HPDE6-E6E7 (cell line): ENCODE data around the gene DCDC1.
"Not testable (repeated sequence)": the region's sequence is repeated elsewhere in the genome, so short reads cannot be mapped to it uniquely, and the experiment has no call there.

Experiments used
- DNase-seq: peaks from one replicate; pipeline ENCODE4 v3.0.0; 2011; ENCODE audit warnings: missing footprints; ENCODE audit errors: extremely low spot score

DCDC1 gene

DNA sequence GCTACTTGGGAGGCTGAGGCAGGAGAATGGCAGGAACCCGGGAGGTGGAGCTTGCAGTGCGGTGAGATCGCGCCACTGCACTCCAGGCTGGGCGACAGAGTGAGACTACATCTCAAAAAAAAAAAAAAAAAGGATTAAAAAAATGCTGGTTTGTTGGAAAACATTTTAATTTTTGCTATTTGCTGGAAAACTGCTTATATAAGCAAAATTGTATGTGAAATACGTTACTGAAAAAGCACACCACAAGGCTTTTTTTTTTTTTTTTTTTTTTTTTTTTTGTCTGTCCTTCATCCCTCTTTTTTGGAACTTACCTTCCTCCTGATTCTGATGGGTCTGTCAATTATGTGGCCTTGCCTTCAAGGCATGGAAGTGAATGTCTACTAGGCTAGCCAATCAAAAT, 40.8 kb downstream of the DCDC1 start:
- DNase-seq = no peak

DNA sequence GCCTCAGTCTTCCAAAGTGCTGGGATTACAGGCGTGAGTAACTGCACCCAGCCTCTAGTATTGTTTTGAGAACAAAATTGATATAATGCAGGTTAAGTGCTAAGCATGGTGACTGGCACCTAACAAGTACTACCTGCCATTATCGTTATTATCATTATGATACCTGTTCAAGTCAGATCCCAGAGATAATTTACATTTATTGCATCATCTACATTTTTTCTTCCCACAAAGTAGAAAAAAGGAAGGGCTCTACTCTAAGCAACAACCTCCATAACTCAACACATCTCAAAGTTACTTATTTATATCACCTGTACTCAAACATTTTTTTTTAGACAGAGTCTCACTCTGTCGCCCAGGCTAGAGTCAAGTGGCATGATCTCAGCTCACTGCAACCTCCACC, 42.1 kb downstream of the DCDC1 start:
- no peak for DNase-seq

GRCh38 chr11:31326470-31327148, 42.9 kb downstream of the DCDC1 start:
- DNase-seq = no peak

DNA sequence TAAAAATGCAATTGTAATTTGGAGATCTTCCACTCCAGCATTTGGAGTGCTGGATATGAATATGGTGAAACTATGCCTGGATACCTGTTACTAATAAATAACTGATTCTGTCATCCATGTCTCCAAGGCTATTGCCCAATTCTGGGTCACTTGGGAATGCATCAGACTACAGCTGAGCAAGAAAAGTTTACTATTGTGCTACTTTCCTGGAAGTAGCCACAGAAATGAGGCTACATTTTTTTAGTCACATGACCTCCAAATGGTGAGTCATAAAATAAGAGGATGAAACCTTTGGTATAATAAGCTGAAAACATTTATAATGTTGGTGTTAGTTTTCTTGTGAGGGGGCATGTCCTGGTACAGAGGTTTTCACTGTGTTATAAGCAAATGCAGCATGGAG, 44.4 kb downstream of the DCDC1 start:
- no peak for DNase-seq

- DNase-seq = no peak
Measured at GRCh38 chr11:31323145-31323544, 46.4 kb downstream of the DCDC1 start.

GRCh38 chr11:31321494-31321893, 48.0 kb downstream of the DCDC1 start:
- not testable (repeated sequence) for DNase-seq

GRCh38 chr11:31303644-31304180, 65.8 kb downstream of the DCDC1 start:
- DNase-seq = no peak

GRCh38 chr11:31301549-31302510, 67.7 kb downstream of the DCDC1 start:
- DNase-seq = no peak

DNA sequence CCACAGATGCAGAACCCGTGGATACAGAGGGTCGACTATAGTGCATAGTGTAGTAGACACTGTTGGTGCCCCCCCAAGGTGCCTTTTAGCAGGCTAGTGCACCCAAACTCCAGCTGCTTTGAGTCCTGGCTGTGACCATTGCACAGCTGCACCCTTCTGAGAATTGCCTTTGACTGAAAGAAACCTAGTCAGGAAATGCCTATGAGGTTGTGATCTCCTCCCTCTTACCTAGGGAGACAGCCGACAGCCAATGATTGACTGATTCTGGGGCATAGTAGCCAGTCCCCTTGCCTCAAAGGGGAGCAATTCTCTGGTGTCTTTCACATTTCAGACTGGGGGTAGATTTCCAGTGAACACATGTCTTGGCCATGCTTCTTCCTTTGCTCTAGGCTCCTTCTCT, 74.2 kb downstream of the DCDC1 start:
- DNase-seq = no peak

- not testable (repeated sequence) for DNase-seq
Measured at GRCh38 chr11:31273527-31273926, 96.0 kb downstream of the DCDC1 start.

- no peak for DNase-seq
Measured at GRCh38 chr11:31267720-31268119, 101.8 kb downstream of the DCDC1 start.

DNA sequence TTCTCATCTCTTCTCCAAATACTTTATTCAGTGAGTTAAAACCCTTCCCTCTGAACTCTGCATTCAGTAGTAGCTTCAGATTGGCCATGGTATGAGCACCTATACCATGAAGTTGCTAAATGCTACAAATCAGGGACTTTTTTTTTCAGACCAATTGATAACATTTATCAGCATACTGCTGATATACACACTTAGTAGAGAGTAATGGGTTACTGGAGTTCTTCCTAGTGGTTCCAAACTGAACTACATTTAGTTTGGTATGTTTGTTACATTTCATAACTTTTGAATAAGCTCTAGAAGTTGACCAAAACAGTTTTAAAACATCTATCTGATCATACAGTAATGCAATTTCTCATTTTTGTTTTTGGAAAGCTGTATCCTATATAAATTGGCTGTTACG, 104.7 kb downstream of the DCDC1 start:
- DNase-seq = no peak

DNA sequence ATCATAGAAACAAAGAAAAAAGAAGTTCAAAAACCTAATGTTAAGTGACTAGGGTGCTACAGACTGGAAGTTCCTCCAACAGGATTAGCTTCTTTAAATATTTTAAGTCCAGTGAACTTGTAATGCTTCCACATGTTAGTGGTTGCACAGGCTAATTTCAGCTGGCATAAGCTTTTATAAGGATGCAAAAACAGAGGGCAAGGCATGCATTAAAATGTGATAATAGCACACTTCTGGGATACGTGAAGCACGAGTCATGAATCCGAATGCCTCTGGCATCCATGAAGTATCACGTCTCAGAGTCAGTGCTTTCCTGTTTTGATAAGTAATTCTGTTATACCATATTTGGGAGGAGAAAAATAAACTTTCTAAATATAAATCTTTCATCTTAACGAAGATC, 106.8 kb downstream of the DCDC1 start:
- no peak for DNase-seq

GRCh38 chr11:31259797-31260196, 109.7 kb downstream of the DCDC1 start:
- no peak for DNase-seq

- peak; percentile 5 for DNase-seq
Measured at GRCh38 chr11:31254415-31254814, 115.1 kb downstream of the DCDC1 start.

DNA sequence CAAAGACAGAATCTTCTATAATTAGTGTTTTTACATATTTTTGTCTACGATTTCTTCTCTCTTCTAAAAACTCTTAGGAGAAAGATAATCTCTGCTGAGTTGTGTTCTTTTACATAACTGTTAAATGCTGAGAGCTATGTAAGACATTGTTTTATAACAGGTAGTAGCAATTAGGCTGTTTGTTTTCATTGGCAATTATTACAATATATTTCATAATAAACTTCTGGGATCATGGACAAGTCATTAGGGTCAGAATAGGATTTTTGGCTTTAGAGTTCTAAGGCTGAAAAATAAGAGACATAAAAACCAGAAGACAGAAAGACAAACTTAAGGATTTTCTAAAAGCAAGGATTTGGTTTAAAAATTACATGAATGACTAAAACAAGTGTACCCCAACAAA, 120.8 kb downstream of the DCDC1 start:
- DNase-seq = no peak

DNA sequence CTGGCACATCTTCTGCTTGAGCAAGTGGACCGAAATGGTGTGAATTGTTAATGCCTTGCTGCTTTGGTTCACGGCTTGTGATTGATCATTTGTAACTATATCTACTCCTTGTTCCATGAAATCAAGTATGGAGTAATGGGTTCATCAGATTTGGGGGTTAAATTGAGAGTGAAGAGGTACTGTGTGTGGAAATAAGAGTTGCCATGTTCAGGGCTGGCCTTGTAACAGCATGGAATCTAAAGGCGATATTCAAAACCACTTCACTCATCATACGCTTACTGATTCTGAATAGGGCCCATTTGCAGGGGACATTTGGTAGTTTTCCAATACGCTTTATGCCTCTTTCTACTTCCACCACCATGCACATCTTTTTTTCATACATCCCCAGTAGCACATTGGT, 122.2 kb downstream of the DCDC1 start:
- no peak for DNase-seq

DNA sequence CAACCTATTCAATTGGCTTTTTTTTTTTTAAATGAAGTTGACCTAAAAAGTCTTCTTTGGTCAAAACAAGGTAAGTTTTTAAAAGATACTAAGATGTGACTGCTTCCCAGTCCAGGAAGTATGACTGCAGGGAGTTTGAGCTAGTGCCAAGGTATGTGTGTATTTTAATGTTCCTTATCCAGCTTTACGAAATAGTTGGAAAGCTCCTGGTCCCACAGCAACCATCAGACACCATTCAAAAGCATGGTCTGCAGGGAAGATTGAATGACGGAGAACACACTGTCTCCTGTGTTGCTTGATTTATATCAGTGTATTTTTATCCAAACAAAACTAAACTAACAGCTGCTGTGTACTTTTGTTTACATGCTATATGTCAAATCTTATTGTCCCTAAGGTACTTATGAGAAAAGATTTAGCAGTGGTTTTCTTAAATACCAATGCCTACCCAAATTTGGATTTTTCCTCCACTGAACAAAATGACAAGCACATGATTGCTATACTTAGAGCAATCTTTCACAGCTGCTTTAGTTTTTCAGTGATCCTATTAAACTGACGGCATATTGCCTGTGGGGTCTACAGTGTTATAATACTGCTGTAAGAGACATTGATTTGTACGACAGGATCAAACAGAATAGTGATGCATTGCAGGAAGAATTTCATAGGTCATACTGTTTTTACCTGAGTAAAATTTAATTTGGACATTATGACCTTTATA, 122.9 kb downstream of the DCDC1 start:
- no peak for DNase-seq

DNA sequence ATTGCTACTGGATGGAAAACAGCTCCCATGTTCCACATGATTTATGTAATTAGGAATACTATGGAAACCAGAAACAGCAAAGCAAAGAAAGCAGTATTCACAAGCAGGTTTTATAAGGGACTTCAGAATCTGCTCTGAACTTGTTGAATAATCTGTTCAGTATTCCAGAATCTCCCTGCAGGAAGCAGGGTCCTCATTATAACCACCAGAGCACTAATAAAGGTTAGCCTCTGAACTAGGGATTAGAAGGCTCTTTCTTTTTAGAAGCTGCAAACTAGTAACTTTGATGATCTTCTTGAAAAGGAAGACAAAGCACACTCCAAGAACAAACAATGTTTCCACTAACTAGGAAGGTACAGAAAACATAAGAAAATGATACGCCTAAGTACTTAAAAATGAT, 125.8 kb downstream of the DCDC1 start:
- DNase-seq = no peak

DNA sequence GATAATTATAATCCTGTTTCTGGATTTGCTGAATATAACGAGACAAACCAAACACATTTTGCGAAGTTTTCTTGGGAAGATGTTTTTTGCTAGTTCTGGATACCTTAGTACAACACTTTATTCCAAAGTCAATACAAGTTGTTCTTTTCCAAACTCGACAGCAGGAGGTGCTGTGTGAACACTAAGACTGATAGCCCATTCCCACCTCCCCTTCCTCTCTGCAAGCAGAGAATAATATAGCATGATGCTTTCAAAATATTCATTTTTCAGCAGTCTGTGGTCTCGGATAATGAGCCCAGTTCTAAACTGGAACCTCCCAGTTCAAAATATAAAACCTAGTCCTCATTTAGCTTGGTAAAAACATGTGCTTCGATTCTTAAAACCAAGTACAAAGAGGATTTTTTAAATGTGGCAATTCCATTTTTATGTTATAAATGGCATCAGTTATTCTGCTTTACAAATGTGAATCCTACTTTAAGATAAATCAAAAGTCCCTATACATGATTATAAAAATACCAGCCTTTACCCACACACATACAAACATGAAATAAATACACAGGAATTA, 129.1 kb downstream of the DCDC1 start:
- DNase-seq = no peak

DNA sequence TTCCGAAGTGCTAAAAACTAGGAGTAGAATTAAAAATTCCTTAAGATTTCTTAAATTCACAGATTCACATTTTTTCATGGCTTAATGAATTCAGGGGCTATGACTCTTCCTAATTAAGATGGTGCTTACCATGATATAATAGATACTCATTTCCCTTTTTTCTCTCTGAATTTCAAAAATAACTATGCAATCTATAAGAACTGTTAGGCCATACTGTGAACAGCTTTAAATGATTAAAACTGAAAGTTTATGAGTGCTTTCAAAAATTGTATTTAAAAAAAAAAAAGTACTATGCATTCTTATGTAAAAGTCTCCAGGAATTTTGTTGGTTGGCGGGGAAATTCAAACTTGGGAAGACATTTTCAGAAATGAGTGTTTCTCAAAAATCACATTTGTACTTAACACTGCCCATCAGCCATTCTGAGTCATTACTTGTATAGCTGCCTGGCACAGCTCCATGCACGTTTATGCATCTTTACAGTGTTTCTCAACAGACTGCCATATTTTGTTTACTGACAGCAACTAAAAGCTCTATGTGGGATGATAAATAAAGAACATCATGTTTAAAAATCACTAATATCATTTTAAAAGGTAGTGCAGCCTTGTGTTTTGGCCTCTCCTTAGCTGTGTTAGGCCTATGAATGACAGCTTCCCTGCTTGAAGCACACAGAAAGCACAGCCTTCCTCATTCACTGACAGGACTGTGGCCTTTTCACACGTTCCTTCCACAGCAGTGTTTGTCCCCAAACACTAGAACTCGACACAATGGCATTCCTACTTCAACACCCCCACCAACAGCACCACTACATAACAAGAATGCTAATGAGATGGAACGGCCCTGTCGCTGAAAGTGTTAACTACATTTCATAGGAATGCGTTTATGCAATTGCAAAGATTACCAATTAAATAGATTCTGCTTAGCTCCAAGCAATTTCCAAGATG, 131.4 kb downstream of the DCDC1 start:
- DNase-seq = no peak
